Mucosa of rectum (tissue), 2 donors: ENCODE measurements around the gene TPM1.

Source experiments
- H3K27ac ChIP-seq, 2 donors: one replicate each; pipeline ENCODE4 v1.7.0; 2013; ENCODE audit warnings: inconsistent platforms in 2 of 2, low read depth in 2 of 2, low read length in 2 of 2
- H3K27me3 ChIP-seq, 2 donors: one replicate each; pipeline ENCODE4 v1.7.0; 2013; ENCODE audit warnings: low read length in 2 of 2; ENCODE audit not compliant: control insufficient read depth in 2 of 2, insufficient read depth in 2 of 2
- H3K36me3 ChIP-seq, 2 donors: one replicate each; pipeline ENCODE4 v1.7.0; 2013; ENCODE audit warnings: low read length in 2 of 2; ENCODE audit not compliant: control insufficient read depth in 2 of 2, insufficient read depth in 2 of 2
- H3K4me1 ChIP-seq, 2 donors: one replicate each; pipeline ENCODE4 v1.7.0; 2013; ENCODE audit warnings: low read length in 2 of 2, mild to moderate bottlenecking in 1 of 2; ENCODE audit not compliant: control insufficient read depth in 2 of 2, insufficient read depth in 2 of 2
- H3K4me3 ChIP-seq, 2 donors: one replicate each; pipeline ENCODE4 v1.7.0; 2013; ENCODE audit warnings: low read length in 2 of 2
- H3K9ac ChIP-seq, 2 donors: one replicate each; pipeline ENCODE4 v1.7.0; 2013; ENCODE audit warnings: low read length in 2 of 2, low read depth in 1 of 2, mild to moderate bottlenecking in 1 of 2
- H3K9me3 ChIP-seq, 2 donors: one replicate each; pipeline ENCODE4 v1.7.0; 2013; ENCODE audit warnings: low read length in 2 of 2; ENCODE audit not compliant: control insufficient read depth in 2 of 2
- donor health status: healthy.
- donor health status: Normal muscosa, but diverticular disease.

TPM1 gene

DNA sequence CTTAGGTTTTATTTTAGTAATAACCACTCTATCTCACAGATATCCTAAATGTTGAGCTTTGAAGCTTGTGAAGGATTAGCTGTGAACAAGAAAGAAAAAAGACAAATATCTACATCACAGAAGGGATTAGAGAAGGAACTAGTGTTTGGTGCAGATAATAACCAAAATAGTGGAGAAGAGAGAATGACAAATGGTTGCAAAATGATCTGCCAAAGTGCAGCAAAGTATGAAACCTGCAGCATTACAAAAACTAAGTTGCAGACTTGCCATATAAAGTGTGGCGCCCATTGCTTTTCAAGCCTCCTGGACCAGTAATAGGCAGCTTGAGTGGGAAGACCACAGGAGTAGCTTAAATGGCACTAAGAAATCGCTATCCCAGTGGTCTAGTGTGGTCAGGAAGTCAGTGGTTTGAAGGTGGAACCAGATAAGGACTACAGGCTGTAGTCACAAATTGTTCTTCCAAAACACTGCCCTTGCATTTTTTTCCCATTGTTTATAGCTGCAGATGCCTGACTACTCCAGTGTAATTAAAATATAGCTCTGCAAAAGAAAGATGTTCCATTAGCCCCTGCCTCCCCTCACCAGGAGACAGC is 20.7 kb downstream of the TPM1 start:
- H3K4me3 ChIP-seq = no peak overlapping the region
- no peaks in the 10 kb centered on the region for H3K9me3 ChIP-seq
- no peaks in the 10 kb centered on the region for H3K4me1 ChIP-seq
- no peak overlapping the region for H3K27ac ChIP-seq
- H3K36me3 ChIP-seq = peaks cover 75 to 92% of the 10 kb centered on the region in 2 donors
- no peaks in the 10 kb centered on the region for H3K27me3 ChIP-seq
- H3K9ac ChIP-seq = no peak overlapping the region

DNA sequence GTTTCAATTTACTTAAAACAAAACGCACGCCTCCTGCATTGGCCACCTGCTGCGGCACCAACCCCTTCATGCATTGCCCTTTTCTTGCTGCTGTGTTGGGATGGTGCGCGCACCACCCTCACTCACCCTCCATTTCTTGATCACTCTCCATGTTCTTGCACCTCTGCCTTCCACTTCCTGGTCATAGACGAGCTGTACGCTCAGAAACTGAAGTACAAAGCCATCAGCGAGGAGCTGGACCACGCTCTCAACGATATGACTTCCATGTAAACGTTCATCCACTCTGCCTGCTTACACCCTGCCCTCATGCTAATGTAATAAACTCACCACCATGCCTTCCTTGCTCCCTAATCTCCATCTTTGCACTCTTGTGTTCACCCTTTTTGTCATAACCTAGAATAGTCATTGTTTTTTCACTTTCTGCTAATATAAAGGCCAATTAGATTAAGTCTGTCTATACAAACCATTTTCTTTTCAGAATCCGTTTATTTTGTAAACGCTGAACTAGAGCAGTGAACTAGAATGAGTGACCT is 21.4 kb downstream of the TPM1 start:
- Histone ChIP-seq H3K4me3 (no peak overlapping the region), H3K36me3 (peaks cover 73 to 91% of the 10 kb centered on the region in 2 donors), H3K27ac (no peak overlapping the region), H3K4me1 (no peaks in the 10 kb centered on the region), H3K9me3 (no peaks in the 10 kb centered on the region), H3K9ac (no peak overlapping the region), H3K27me3 (no peaks in the 10 kb centered on the region)

- H3K27ac ChIP-seq = no peak overlapping the region
- no peaks in the 10 kb centered on the region for H3K27me3 ChIP-seq
- H3K4me1 ChIP-seq = no peaks in the 10 kb centered on the region
- H3K36me3 ChIP-seq = peaks cover 64 to 85% of the 10 kb centered on the region in 2 donors
- no peaks in the 10 kb centered on the region for H3K9me3 ChIP-seq
- no peak overlapping the region for H3K4me3 ChIP-seq
- H3K9ac ChIP-seq = no peak overlapping the region
Observed at GRCh38 chr15:63065262-63066221, 23.0 kb downstream of the TPM1 start.

- Histone ChIP-seq H3K27ac (no peak overlapping the region), H3K4me1 (no peaks in the 10 kb centered on the region), H3K27me3 (no peaks in the 10 kb centered on the region), H3K4me3 (no peak overlapping the region), H3K9me3 (no peaks in the 10 kb centered on the region), H3K36me3 (peaks cover 64 to 80% of the 10 kb centered on the region in 2 donors), H3K9ac (no peak overlapping the region)
Observed at GRCh38 chr15:63066272-63066671, 23.7 kb downstream of the TPM1 start.

GRCh38 chr15:63067306-63067705 is 24.8 kb downstream of the TPM1 start:
- Histone ChIP-seq H3K4me1 (no peaks in the 10 kb centered on the region), H3K36me3 (peaks cover 59 to 77% of the 10 kb centered on the region in 2 donors), H3K27me3 (no peaks in the 10 kb centered on the region), H3K4me3 (no peak overlapping the region), H3K27ac (no peak overlapping the region), H3K9me3 (no peaks in the 10 kb centered on the region), H3K9ac (no peak overlapping the region)

DNA sequence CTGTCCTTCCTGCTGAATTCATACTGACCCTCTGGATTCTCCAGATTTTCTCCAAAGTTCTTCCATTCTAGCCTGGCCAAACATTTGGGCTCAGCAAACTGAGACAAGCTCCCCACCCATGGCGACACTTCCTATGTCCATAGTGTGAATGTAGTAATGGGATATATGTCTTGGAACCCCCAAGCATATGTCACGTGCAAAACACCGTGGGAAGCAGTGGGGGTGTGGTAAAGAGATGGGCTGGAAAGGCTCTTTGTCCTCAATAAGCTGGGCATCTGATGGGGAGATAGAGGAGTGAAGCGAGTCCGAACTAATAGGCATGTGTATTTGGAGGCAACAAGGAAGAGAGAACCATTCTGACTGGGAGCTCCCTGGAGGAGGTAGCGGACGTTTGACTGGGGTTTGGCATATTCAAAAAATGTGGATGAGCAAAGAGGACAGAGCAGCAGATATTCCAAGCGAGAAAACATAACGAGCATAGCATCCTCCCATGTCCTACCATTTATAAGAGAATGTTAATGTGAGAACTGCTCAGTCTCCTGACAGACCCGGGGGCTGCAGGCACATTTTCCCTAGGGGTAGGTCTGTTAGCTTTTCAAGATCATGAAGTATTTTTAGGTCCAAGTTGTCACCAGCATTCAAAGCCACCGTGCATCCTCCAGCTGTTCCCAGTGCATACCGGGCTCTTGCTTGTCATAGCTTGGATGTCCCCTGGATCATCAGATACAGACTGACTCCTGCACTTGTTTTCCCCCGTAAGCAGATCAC is 25.6 kb downstream of the TPM1 start:
- H3K36me3 ChIP-seq = peaks cover 52 to 68% of the 10 kb centered on the region in 2 donors
- H3K27ac ChIP-seq = no peak overlapping the region
- H3K9me3 ChIP-seq = no peaks in the 10 kb centered on the region
- no peaks in the 10 kb centered on the region for H3K4me1 ChIP-seq
- no peak overlapping the region for H3K4me3 ChIP-seq
- H3K9ac ChIP-seq = no peak overlapping the region
- H3K27me3 ChIP-seq = no peaks in the 10 kb centered on the region

DNA sequence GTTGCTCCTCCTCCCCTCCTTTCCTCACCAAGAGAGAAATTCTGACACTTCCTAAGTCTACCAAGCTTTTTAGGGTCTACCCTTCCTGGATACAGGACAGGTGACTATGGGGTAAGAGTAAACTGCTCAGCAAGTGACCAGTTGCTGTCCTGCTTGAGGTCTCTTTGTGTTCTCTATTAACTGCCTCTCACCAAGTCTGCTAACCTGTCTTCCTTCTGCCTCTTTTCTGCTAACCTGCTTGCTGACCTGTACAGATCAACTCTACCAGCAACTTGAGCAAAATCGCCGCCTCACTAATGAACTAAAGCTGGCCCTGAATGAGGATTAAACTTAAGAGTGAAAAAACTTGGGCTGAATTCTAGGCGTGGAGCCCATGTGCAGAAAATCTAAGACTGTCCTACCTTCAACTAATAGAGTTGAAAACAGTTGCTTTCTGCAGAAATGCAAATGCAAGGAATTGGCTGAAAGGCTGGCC is 27.1 kb downstream of the TPM1 start:
- Histone ChIP-seq H3K9me3 (no peaks in the 10 kb centered on the region), H3K4me1 (no peaks in the 10 kb centered on the region), H3K27me3 (no peaks in the 10 kb centered on the region), H3K27ac (no peak overlapping the region), H3K9ac (no peak overlapping the region), H3K36me3 (peaks cover 39 to 54% of the 10 kb centered on the region in 2 donors), H3K4me3 (no peak overlapping the region)

DNA sequence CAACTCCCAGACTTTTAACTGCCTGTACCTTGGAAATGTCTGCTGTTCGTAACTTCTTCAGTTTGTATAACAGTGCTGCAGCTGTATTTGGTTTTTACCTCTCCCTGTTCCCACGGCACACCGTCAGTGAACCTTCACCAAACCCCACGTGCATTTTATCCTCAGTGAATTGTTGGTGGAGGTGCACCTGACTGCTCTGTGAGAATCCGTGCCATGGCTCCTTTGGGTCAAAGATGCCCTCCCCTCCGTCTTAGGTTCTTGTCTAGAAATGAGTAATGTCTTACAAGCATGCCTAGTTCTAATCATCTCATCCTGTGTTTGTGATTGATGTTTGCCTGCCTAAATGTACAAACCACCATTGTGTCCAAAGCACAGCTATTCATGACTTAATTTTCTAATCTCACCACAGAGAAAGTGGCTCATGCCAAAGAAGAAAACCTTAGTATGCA is 28.2 kb downstream of the TPM1 start:
- Histone ChIP-seq H3K9me3 (no peaks in the 10 kb centered on the region), H3K4me1 (no peaks in the 10 kb centered on the region), H3K27ac (no peak overlapping the region), H3K27me3 (no peaks in the 10 kb centered on the region), H3K36me3 (peaks cover 35 to 46% of the 10 kb centered on the region in 2 donors), H3K9ac (no peak overlapping the region), H3K4me3 (no peak overlapping the region)

- Histone ChIP-seq H3K27ac (no peak overlapping the region), H3K36me3 (peaks cover 33 to 40% of the 10 kb centered on the region in 2 donors), H3K27me3 (no peaks in the 10 kb centered on the region), H3K4me3 (no peak overlapping the region), H3K4me1 (no peaks in the 10 kb centered on the region), H3K9me3 (no peaks in the 10 kb centered on the region), H3K9ac (no peak overlapping the region)
Observed at GRCh38 chr15:63071288-63071909, 28.9 kb downstream of the TPM1 start.
